PFSK-1 (cell line): ENCODE results near the gene DPH1.

ENCODE experiments used
- POLR2AphosphoS5 ChIP-seq: IDR thresholded peaks from 2 replicates; pipeline ENCODE4 v1.6.1; 2012; ENCODE audit warnings: low read depth, mild to moderate bottlenecking, control low read depth, low read length, moderate library complexity
- SIN3A ChIP-seq: IDR thresholded peaks from 2 replicates; pipeline ENCODE4 v1.6.1; 2012; ENCODE audit warnings: mild to moderate bottlenecking, low read length, moderate library complexity, borderline replicate concordance; ENCODE audit not compliant: insufficient read depth
- TAF1 ChIP-seq: IDR thresholded peaks from 2 replicates; pipeline ENCODE4 v1.6.1; 2012; ENCODE audit warnings: low read length, control low read depth, borderline replicate concordance; ENCODE audit not compliant: insufficient read depth

DNA sequence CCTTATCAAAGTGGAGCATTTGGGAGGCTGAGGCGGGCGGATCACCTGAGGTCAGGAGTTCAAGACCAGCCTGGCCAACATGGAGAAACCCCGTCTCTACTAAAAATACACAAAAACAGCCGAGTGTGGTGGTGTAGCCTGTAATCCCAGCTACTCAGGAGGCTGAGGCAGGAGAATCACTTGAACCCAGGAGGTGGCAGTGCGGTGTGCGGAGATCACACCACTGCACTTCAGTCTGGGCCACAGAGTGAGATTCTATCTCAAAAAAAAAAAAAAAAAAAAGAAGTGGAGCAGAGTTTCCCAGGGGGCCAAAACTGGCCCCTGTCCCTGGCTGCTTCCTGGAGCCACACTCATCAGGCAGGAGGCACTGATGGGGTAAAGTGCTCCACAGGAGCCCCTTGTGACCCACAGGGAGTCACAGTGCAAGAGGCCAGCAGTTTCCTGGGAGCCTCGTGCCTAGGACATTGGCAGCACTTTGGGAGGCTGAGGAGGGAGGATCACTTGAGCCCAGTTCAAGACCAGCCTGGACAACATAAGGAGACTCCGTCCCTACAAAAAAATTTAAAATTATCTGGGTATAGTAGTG is 49.2 kb upstream of the DPH1 start:
- TF ChIP-seq TAF1: no peak
- no peak for TF ChIP-seq POLR2AphosphoS5
- no peak for TF ChIP-seq SIN3A
